ENCODE measurements around the gene TENM4.

The TENM4 gene

GRCh38 chr11:79069504-79069903 lies 371.3 kb downstream of the TENM4 start:
- no peak for ATAC-seq
- TF ChIP-seq BACH2 (CRISPR knock-in tag; IDR thresholded peaks at IDR 0.05; ENCODE audit: borderline replicate concordance) (no peak), RARB (CRISPR knock-in tag; IDR thresholded peaks at IDR 0.05) (no peak), OSR1 (CRISPR knock-in tag; IDR thresholded peaks at IDR 0.05) (no peak)

GRCh38 chr11:79068356-79068755 lies 372.5 kb downstream of the TENM4 start:
- ATAC-seq: peak; percentile 63
- TF ChIP-seq ZFP30 (CRISPR knock-in tag; IDR thresholded peaks at IDR 0.05) (no peak), ZFP3 (CRISPR knock-in tag; IDR thresholded peaks at IDR 0.05) (no peak), ZNF70 (CRISPR knock-in tag; IDR thresholded peaks at IDR 0.05) (no peak), SNAI2 (CRISPR knock-in tag; IDR thresholded peaks at IDR 0.05) (no peak), POU6F1 (CRISPR knock-in tag; IDR thresholded peaks at IDR 0.05; ENCODE audit: borderline replicate concordance, low read depth) (no peak), PATZ1 (CRISPR knock-in tag; IDR thresholded peaks at IDR 0.05; ENCODE audit: borderline replicate concordance) (no peak), PPARA (CRISPR knock-in tag; IDR thresholded peaks at IDR 0.05; ENCODE audit: borderline replicate concordance) (no peak), ZNF565 (CRISPR knock-in tag; conservative IDR thresholded peaks at IDR 0.05; ENCODE audit: low read depth) (no peak), ZC3H10 (CRISPR knock-in tag; IDR thresholded peaks at IDR 0.05) (no peak), GLIS3 (CRISPR knock-in tag; IDR thresholded peaks at IDR 0.05) (no peak), TOX (CRISPR knock-in tag; IDR thresholded peaks at IDR 0.05; ENCODE audit: borderline replicate concordance) (no peak), CSDC2 (CRISPR knock-in tag; IDR thresholded peaks at IDR 0.05) (no peak), ARNTL (CRISPR knock-in tag; IDR thresholded peaks at IDR 0.05; ENCODE audit: borderline replicate concordance, low read depth) (no peak), BACH2 (CRISPR knock-in tag; IDR thresholded peaks at IDR 0.05; ENCODE audit: borderline replicate concordance) (no peak), TSHZ2 (CRISPR knock-in tag; IDR thresholded peaks at IDR 0.05) (no peak)

GRCh38 chr11:79067352-79067679 lies 373.5 kb downstream of the TENM4 start:
- no peak for TF ChIP-seq ZNF70 (CRISPR knock-in tag; IDR thresholded peaks at IDR 0.05)
- TF ChIP-seq OSR1 (CRISPR knock-in tag; IDR thresholded peaks at IDR 0.05): no peak
- no peak for TF ChIP-seq RARB (CRISPR knock-in tag; IDR thresholded peaks at IDR 0.05)
- no peak for TF ChIP-seq SNAI2 (CRISPR knock-in tag; IDR thresholded peaks at IDR 0.05)
- TF ChIP-seq CSDC2 (CRISPR knock-in tag; IDR thresholded peaks at IDR 0.05): no peak
- no peak for TF ChIP-seq ZFP30 (CRISPR knock-in tag; IDR thresholded peaks at IDR 0.05)
- no peak for TF ChIP-seq CREB5 (CRISPR knock-in tag; IDR thresholded peaks at IDR 0.05; ENCODE audit: low read depth)
- TF ChIP-seq POU6F1 (CRISPR knock-in tag; IDR thresholded peaks at IDR 0.05; ENCODE audit: borderline replicate concordance, low read depth): no peak
- TF ChIP-seq ZFP3 (CRISPR knock-in tag; IDR thresholded peaks at IDR 0.05): no peak
- TF ChIP-seq ZNF565 (CRISPR knock-in tag; conservative IDR thresholded peaks at IDR 0.05; ENCODE audit: low read depth): no peak
- TF ChIP-seq ISL1 (CRISPR knock-in tag; IDR thresholded peaks at IDR 0.05): no peak
- TF ChIP-seq ZNF8 (CRISPR knock-in tag; IDR thresholded peaks at IDR 0.05): no peak
- TF ChIP-seq ZC3H10 (CRISPR knock-in tag; IDR thresholded peaks at IDR 0.05): no peak
- TF ChIP-seq PATZ1 (CRISPR knock-in tag; IDR thresholded peaks at IDR 0.05; ENCODE audit: borderline replicate concordance): no peak
- no peak for TF ChIP-seq TSHZ2 (CRISPR knock-in tag; IDR thresholded peaks at IDR 0.05)
- ATAC-seq: peak; percentile 23; the same call in 1 of the 3 replicates
